AG04450 (cell line): ENCODE results near the gene CTPS1. TPM values are rescaled to one million over a fixed set of nuclear protein-coding genes. Genes with fewer than 3 reads are reported as not detected.
A peak's percentile ranks its signal among the peaks of the same experiment; 100 is the strongest.

Experiments used
- CTCF ChIA-PET: fragments of 300-600, 350-600 bp; formaldehyde crosslinking; extraction: SDS; loops from one replicate; lab custom pipeline; 2022; ENCODE audit warnings: antibody characterized with exemption, inconsistent platforms; lab: Charles Lee
- POLR2A ChIA-PET: fragments of 350-600 bp; formaldehyde crosslinking; extraction: SDS; loops from one replicate; lab custom pipeline; 2021; ENCODE audit warnings: antibody characterized with exemption, inconsistent platforms; lab: Yijun Ruan, JAX
- DNase-seq: peaks from one replicate; pipeline ENCODE4 v3.0.0-alpha.2; 2011; ENCODE audit warnings: low read depth, low spot score
- H3K27ac ChIP-seq: one replicate; pipeline ENCODE4 v1.5.1; 2012; ENCODE audit warnings: low read depth, low read length, control low read depth
- H3K27me3 ChIP-seq: one replicate; pipeline ENCODE4 v1.6.0; 2012; ENCODE audit warnings: low read length; ENCODE audit not compliant: control insufficient read depth, insufficient read depth
- H3K4me3 ChIP-seq: 2 replicates; pipeline ENCODE4 v1.5.1; 2011; ENCODE audit warnings: mild to moderate bottlenecking, low read depth, low read length, control low read depth
- H3K9me3 ChIP-seq: 2 replicates; pipeline ENCODE4 v1.5.1; 2012; ENCODE audit warnings: low read length; ENCODE audit not compliant: control insufficient read depth, insufficient read depth
- CTCF ChIP-seq: IDR thresholded peaks from 2 replicates; pipeline ENCODE4 v1.5.1; 2011; ENCODE audit warnings: low read depth, low read length, control low read depth, inconsistent platforms
- polyA plus RNA-seq: library from polyadenylated mRNA; depleted of rRNA; stranded (reverse); fragments of >200 nt; gene quantifications from 2 replicates; pipeline ENCODE4 v1.2.3, GENCODE V29; 2011

Gene CTPS1
- polyA plus RNA-seq, 1 experiment: 29.5 TPM

GRCh38 chr1:41021526-41022308, 42.2 kb downstream of the CTPS1 start, which contains the start of gene SLFNL1:
Gene SLFNL1 (minus strand): TSS chr1:41021725. CDS start chr1:41020660, 1,065 bp downstream.
- peak; percentile 47 for TF ChIP-seq CTCF
- peak; percentile 30 for DNase-seq
- H3K4me3 ChIP-seq: no peak within 1 kb of the TSS
- CTCF ChIA-PET: interaction anchor here (0.8 to 1.3 kb wide), 5 partner anchors 41 to 247 kb away, joined by 3 to 7 read pairs (median 4); no protein-coding TSS in a partner anchor
- H3K9me3 ChIP-seq: no peaks in the 10 kb centered on the region
- peak within 1 kb of the TSS; percentile 21 for H3K27ac ChIP-seq
- POLR2A ChIA-PET: interaction anchor here (0.6 kb wide), 1 partner anchor 180 kb away, joined by 6 read pairs; no protein-coding TSS in a partner anchor
- no peaks in the 10 kb centered on the region for H3K27me3 ChIP-seq

DNA sequence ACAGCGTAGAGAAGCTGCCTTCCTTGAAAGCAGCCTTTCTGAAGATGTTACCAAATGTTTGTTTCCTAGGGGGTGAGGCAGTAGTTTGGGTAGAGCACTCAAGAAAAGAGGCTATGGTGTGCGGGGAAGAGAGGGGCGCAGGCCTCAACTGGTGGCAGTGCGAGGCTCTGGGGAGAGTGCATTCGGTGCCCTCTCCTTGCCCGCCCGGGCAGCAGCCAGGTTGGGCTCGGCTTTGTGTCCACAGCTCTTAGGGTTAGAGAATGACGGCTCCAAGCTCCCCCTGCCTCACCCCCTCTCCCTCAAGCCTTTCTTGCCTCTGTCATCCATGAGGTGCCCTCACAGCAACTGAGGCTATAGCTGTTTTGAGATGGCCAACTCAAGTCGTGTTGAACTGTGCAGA, 42.9 kb downstream of the CTPS1 start:
- Histone ChIP-seq H3K27me3 (no peaks in the 10 kb centered on the region), H3K9me3 (no peaks in the 10 kb centered on the region), H3K4me3 (no peak overlapping the region), H3K27ac (no peak overlapping the region)
- DNase-seq: no peak
- ChIA-PET POLR2A (interaction anchor here (0.7 kb wide), 1 partner anchor 420 kb away, joined by 6 read pairs; no protein-coding TSS in a partner anchor), CTCF (interaction anchor here (0.6 to 1.7 kb wide), 6 partner anchors 40 to 248 kb away, joined by 3 to 7 read pairs (median 4); no protein-coding TSS in a partner anchor)
- no peak for TF ChIP-seq CTCF

DNA sequence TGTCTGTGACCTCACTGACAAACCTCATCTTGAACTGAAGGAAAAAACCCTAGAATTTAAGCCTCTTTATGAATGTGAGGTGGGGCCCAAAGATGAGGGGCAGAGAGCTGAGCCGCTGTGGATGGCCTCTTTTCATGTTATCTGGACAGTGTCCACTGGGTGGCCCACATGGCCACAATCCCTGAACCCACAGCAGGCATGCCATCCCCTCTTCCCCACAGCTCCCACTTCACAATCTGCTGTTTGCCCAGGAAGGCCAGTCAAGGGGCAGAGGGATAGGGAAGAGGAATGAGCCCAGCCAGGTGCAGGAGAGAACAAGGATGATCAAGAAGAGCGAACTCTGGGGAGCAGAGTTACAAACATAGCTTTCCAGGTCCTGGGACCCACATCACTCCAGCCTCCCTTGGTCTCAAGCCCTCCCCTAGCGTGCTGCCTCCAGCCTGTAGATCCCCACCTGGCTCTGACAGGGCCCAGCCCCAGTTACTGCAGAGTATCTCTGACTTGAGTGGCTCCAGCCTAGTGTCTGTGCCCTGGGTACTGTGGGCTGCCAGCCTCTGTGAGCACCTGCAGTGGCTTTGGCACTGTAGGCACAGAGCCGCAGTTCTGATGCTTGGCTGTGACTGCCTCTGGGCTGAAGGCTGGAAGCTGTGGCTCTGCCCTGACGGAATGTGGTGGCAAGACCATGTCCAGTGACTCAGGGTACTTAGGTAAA, 43.9 kb downstream of the CTPS1 start:
- no peak for DNase-seq
- ChIA-PET CTCF (interaction anchor here (0.6 to 1.7 kb wide), 6 partner anchors 19 to 249 kb away, joined by 3 to 4 read pairs (median 3); no protein-coding TSS in a partner anchor), POLR2A (interaction anchor here (1.0 kb wide), 1 partner anchor 12 kb away, joined by 3 read pairs; no protein-coding TSS in a partner anchor)
- Histone ChIP-seq H3K27me3 (no peaks in the 10 kb centered on the region), H3K9me3 (no peaks in the 10 kb centered on the region), H3K27ac (no peak overlapping the region), H3K4me3 (no peak overlapping the region)
- peak; percentile 48 for TF ChIP-seq CTCF

DNA sequence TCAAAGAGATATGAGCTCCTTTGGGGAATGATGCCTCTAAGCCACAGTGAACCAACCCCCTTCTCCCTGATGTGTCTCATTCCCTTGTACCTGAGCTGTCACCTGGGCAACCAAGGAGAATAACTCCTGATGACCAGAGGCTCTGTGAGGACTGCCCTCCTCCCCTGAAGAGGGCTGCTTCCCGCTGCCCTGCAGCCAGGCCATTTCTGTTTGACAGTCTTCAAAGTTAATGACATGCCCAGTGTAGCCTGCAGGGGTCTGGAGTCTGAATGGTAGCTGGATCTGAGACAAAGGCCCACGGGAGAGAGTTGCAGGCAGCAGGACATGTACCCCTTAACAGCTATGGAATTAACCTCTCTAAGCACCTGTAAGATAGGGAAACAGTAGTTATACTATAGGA, 45.5 kb downstream of the CTPS1 start:
- Histone ChIP-seq H3K9me3 (no peaks in the 10 kb centered on the region), H3K27me3 (no peaks in the 10 kb centered on the region), H3K4me3 (no peak overlapping the region), H3K27ac (no peak overlapping the region)
- ChIA-PET CTCF (interaction anchor here (0.7 to 0.9 kb wide), 2 partner anchors 12 to 21 kb away, joined by 3 read pairs; no protein-coding TSS in a partner anchor), POLR2A (interaction anchor here (0.6 kb wide), 1 partner anchor 37 kb away, joined by 4 read pairs; no protein-coding TSS in a partner anchor)
- DNase-seq: no peak
- TF ChIP-seq CTCF: no peak
